ENCODE measurements around the gene NUP62. TPM values are rescaled to one million over a fixed set of nuclear protein-coding genes. Genes with fewer than 3 reads are reported as not detected.

The NUP62 gene
- polyA plus RNA-seq, 1 of the 3 experiments (the other 2 are of a cell fraction), result 16.2 TPM

- H3K27me3 ChIP-seq (ENCODE audit: insufficient read depth), result no peaks in the 10 kb centered on the region
- ChIA-PET POLR2A (interaction anchor here (1.0 kb wide), 1 partner anchor 18 kb away, joined by 3 read pairs; no protein-coding TSS in a partner anchor), CTCF (interaction anchor here (1.1 to 1.7 kb wide), 2 partner anchors 9 to 43 kb away, joined by 4 read pairs; no protein-coding TSS in a partner anchor)
- 81% methylated on average over 11 of the region's 17 CpGs for WGBS (ENCODE audit: low lambda C conversion rate)
- no peaks in the 10 kb centered on the region for H3K9me3 ChIP-seq
- no peaks in the 10 kb centered on the region for H3K79me2 ChIP-seq (ENCODE audit: insufficient read depth)
- no peaks in the 10 kb centered on the region for H4K20me1 ChIP-seq (ENCODE audit: insufficient read depth)
- no peak overlapping the region for H3K9ac ChIP-seq
- no peak overlapping the region for H3K4me3 ChIP-seq (ENCODE audit: low read depth in 2 of 2, low read length in 1 of 2)
- H3K4me1 ChIP-seq (ENCODE audit: control insufficient read depth in 1 of 2, insufficient read depth in 2 of 2, low read depth in 1 of 2, low read length in 1 of 2), result peaks cover 0 to 11% of the 10 kb centered on the region in 2 experiments; a peak in 2 of 4 replicates
- no peaks in the 10 kb centered on the region for H3K9me2 ChIP-seq
- TF ChIP-seq FOSL2 (IDR thresholded peaks at IDR 0.05; ENCODE audit: borderline replicate concordance, low read depth) (no peak), RCOR1 (IDR thresholded peaks at IDR 0.05; ENCODE audit: low read length) (no peak), TEAD4 (IDR thresholded peaks at IDR 0.05; ENCODE audit: borderline replicate concordance, insufficient read depth) (no peak), EP300 (IDR thresholded peaks at IDR 0.05; ENCODE audit: borderline replicate concordance in 1 of 2, low read depth in 1 of 2, low read length in 1 of 2) (no peak), RAD21 (IDR thresholded peaks at IDR 0.05; ENCODE audit: low read length) (no peak), TAF1 (IDR thresholded peaks at IDR 0.05; ENCODE audit: borderline replicate concordance, low read depth, low read length) (no peak)
- H3K27ac ChIP-seq (ENCODE audit: low read depth in 2 of 2, low read length in 1 of 2), result no peak overlapping the region
- H3F3A ChIP-seq (replicated peaks; ENCODE audit: insufficient read depth), result no peaks in the 10 kb centered on the region
- H3K4me2 ChIP-seq, result no peak overlapping the region
- H3K36me3 ChIP-seq (replicated peaks in 1 of 2; ENCODE audit: control insufficient read depth in 1 of 2, insufficient read depth in 2 of 2, low read length in 1 of 2), result no peaks in the 10 kb centered on the region
- no peak overlapping the region for H2AFZ ChIP-seq (ENCODE audit: low read depth)
- no peak for DNase-seq
Measured at GRCh38 chr19:49894879-49895565, 34.3 kb downstream of the NUP62 start.

- Histone ChIP-seq H3K9me2 (no peaks in the 10 kb centered on the region), H3F3A (replicated peaks; ENCODE audit: insufficient read depth) (no peaks in the 10 kb centered on the region), H4K20me1 (ENCODE audit: insufficient read depth) (no peaks in the 10 kb centered on the region), H2AFZ (ENCODE audit: low read depth) (no peak overlapping the region), H3K4me1 (ENCODE audit: control insufficient read depth in 1 of 2, insufficient read depth in 2 of 2, low read depth in 1 of 2, low read length in 1 of 2) (peaks cover 0 to 13% of the 10 kb centered on the region in 2 experiments; a peak in 2 of 4 replicates), H3K27me3 (ENCODE audit: insufficient read depth) (no peaks in the 10 kb centered on the region), H3K4me2 (no peak overlapping the region), H3K4me3 (ENCODE audit: low read depth in 2 of 2, low read length in 1 of 2) (no peak overlapping the region), H3K36me3 (replicated peaks in 1 of 2; ENCODE audit: control insufficient read depth in 1 of 2, insufficient read depth in 2 of 2, low read length in 1 of 2) (no peaks in the 10 kb centered on the region), H3K79me2 (ENCODE audit: insufficient read depth) (no peaks in the 10 kb centered on the region), H3K9ac (no peak overlapping the region), H3K9me3 (no peaks in the 10 kb centered on the region), H3K27ac (ENCODE audit: low read depth in 2 of 2, low read length in 1 of 2) (no peak overlapping the region)
- ChIA-PET CTCF (interaction anchor here (1.1 to 1.7 kb wide), 2 partner anchors 10 to 44 kb away, joined by 4 read pairs; no protein-coding TSS in a partner anchor), POLR2A (interaction anchor here (1.0 kb wide), 1 partner anchor 18 kb away, joined by 3 read pairs; no protein-coding TSS in a partner anchor)
- WGBS (ENCODE audit: low lambda C conversion rate), result 90% methylated on average over 17 of the region's 18 CpGs
- no peak for DNase-seq
- TF ChIP-seq TCF12 (IDR thresholded peaks at IDR 0.05) (no peak), REST (IDR thresholded peaks at IDR 0.05; ENCODE audit: low read depth, low read length) (no peak), RCOR1 (IDR thresholded peaks at IDR 0.05; ENCODE audit: low read length) (no peak), ZBTB33 (IDR thresholded peaks at IDR 0.05; ENCODE audit: borderline replicate concordance, low read depth) (no peak), SMC3 (IDR thresholded peaks at IDR 0.05; ENCODE audit: low read depth, low read length) (no peak), EP300 (IDR thresholded peaks at IDR 0.05; ENCODE audit: borderline replicate concordance in 1 of 2, low read depth in 1 of 2, low read length in 1 of 2) (no peak), GABPA (IDR thresholded peaks at IDR 0.05; ENCODE audit: low read depth) (no peak), POLR2AphosphoS5 (IDR thresholded peaks at IDR 0.05; ENCODE audit: low read depth, low read length) (no peak), RXRA (IDR thresholded peaks at IDR 0.05; ENCODE audit: borderline replicate concordance, low read depth) (no peak), TEAD4 (IDR thresholded peaks at IDR 0.05; ENCODE audit: borderline replicate concordance, insufficient read depth) (no peak), IRF3 (IDR thresholded peaks at IDR 0.05; ENCODE audit: low read depth, low read length) (no peak), FOSL2 (IDR thresholded peaks at IDR 0.05; ENCODE audit: borderline replicate concordance, low read depth) (no peak), USF2 (IDR thresholded peaks at IDR 0.05; ENCODE audit: borderline replicate concordance, low read depth, low read length) (no peak), RFX5 (IDR thresholded peaks at IDR 0.05; ENCODE audit: low read length) (no peak), FOXJ3 (CRISPR knock-in tag; IDR thresholded peaks at IDR 0.05) (no peak)
Measured at GRCh38 chr19:49894011-49894664, 35.2 kb downstream of the NUP62 start.

Measured in SK-N-SH (cell line).